H9 (cell line): ENCODE data around the gene KCNJ14. TPM values are rescaled to one million over a fixed set of nuclear protein-coding genes. Genes with fewer than 3 reads are reported as not detected.

Experiments
- DNase-seq: peaks from one replicate; pipeline ENCODE4 v3.0.0-alpha.2; 2017
- H2AFZ ChIP-seq: one replicate; pipeline ENCODE4 v1.6.1; 2013; ENCODE audit warnings: mild to moderate bottlenecking, low read length, control low read depth, moderate library complexity
- H2AK5ac ChIP-seq: 2 replicates; pipeline ENCODE4 v1.6.1; 2013; ENCODE audit warnings: low read length, control low read depth, mixed read lengths; ENCODE audit not compliant: insufficient read length
- H2BK120ac ChIP-seq: one replicate; pipeline ENCODE4 v1.6.1; 2013; ENCODE audit warnings: low read depth, mild to moderate bottlenecking, low read length, control low read depth, inconsistent platforms; ENCODE audit not compliant: poor library complexity, severe bottlenecking
- H2BK12ac ChIP-seq: 2 replicates; pipeline ENCODE4 v1.6.1; 2013; ENCODE audit warnings: low read length, control low read depth, mixed read lengths, low read depth; ENCODE audit not compliant: insufficient read length
- H2BK15ac ChIP-seq: 2 replicates; pipeline ENCODE4 v1.6.1; 2013; ENCODE audit warnings: low read depth, low read length, control low read depth
- H2BK20ac ChIP-seq: one replicate; pipeline ENCODE4 v1.6.1; 2013; ENCODE audit warnings: low read depth, mild to moderate bottlenecking, low read length, control low read depth, inconsistent platforms; ENCODE audit not compliant: poor library complexity, severe bottlenecking
- H2BK5ac ChIP-seq: 2 replicates; pipeline ENCODE4 v1.6.1; 2013; ENCODE audit warnings: low read length, control low read depth, mixed read lengths; ENCODE audit not compliant: insufficient read length
- H3K14ac ChIP-seq: 2 replicates; pipeline ENCODE4 v1.6.1; 2013; ENCODE audit warnings: low read length, control low read depth; ENCODE audit not compliant: insufficient read depth
- H3K18ac ChIP-seq: 2 replicates; pipeline ENCODE4 v1.6.1; 2013; ENCODE audit warnings: low read depth, mild to moderate bottlenecking, mixed read lengths, low read length, control low read depth; ENCODE audit not compliant: insufficient read length
- H3K23ac ChIP-seq: 2 replicates; pipeline ENCODE4 v1.6.1; 2013; ENCODE audit warnings: low read length, control low read depth, mixed read lengths, low read depth; ENCODE audit not compliant: insufficient read length
- H3K23me2 ChIP-seq: 2 replicates; pipeline ENCODE4 v1.6.1; 2013; ENCODE audit warnings: low read depth, mild to moderate bottlenecking, mixed read lengths, low read length, control low read depth; ENCODE audit not compliant: insufficient read length, poor library complexity, severe bottlenecking
- H3K27ac ChIP-seq: 2 replicates; pipeline ENCODE4 v1.5.1; 2013; ENCODE audit warnings: low read length, control low read depth, mixed read lengths, low read depth; ENCODE audit not compliant: insufficient read length
- H3K27me3 ChIP-seq: 2 replicates; pipeline ENCODE4 v1.6.1; 2013; ENCODE audit warnings: low read length, control low read depth, inconsistent platforms; ENCODE audit not compliant: insufficient read depth
- H3K4ac ChIP-seq: 2 replicates; pipeline ENCODE4 v1.6.1; 2013; ENCODE audit warnings: low read depth, mild to moderate bottlenecking, control low read depth, inconsistent platforms, low read length, moderate library complexity
- H3K4me1 ChIP-seq: 2 replicates; pipeline ENCODE4 v1.6.1; 2013; ENCODE audit warnings: low read length, control low read depth, inconsistent platforms; ENCODE audit not compliant: insufficient read depth
- H3K4me2 ChIP-seq: 2 replicates; pipeline ENCODE4 v1.6.1; 2013; ENCODE audit warnings: low read length, control low read depth, mixed read lengths; ENCODE audit not compliant: insufficient read length, insufficient read depth
- H3K56ac ChIP-seq: 2 replicates; pipeline ENCODE4 v1.6.1; 2013; ENCODE audit warnings: low read depth, mild to moderate bottlenecking, mixed read lengths, low read length, control low read depth; ENCODE audit not compliant: insufficient read length
- H3K79me1 ChIP-seq: 2 replicates; pipeline ENCODE4 v1.6.1; 2013; ENCODE audit warnings: low read depth, mild to moderate bottlenecking, moderate library complexity, low read length, control low read depth, inconsistent platforms; ENCODE audit not compliant: insufficient read depth, poor library complexity, severe bottlenecking
- H3K79me2 ChIP-seq: 2 replicates; pipeline ENCODE4 v1.6.1; 2013; ENCODE audit warnings: low read length, control low read depth, inconsistent platforms; ENCODE audit not compliant: insufficient read depth
- H3K9ac ChIP-seq: 2 replicates; pipeline ENCODE4 v1.6.1; 2013; ENCODE audit warnings: low read length, control low read depth, mixed read lengths; ENCODE audit not compliant: insufficient read length; ENCODE audit errors: extremely low read depth
- H3K9me3 ChIP-seq: one replicate; pipeline ENCODE4 v1.6.1; 2013; ENCODE audit warnings: low read depth, low read length, inconsistent platforms; ENCODE audit not compliant: control insufficient read depth
- H3T11ph ChIP-seq: one replicate; pipeline ENCODE4 v1.6.1; 2013; ENCODE audit warnings: mild to moderate bottlenecking, low read length, control low read depth, inconsistent platforms
- H4K20me1 ChIP-seq: one replicate; pipeline ENCODE4 v1.6.1; 2013; ENCODE audit not compliant: control insufficient read depth, insufficient read length, insufficient read depth
- H4K5ac ChIP-seq: 2 replicates; pipeline ENCODE4 v1.6.1; 2013; ENCODE audit warnings: low read depth, mild to moderate bottlenecking, mixed read lengths, low read length, control low read depth; ENCODE audit not compliant: insufficient read length
- H4K8ac ChIP-seq: replicated peaks from 2 replicates; pipeline ENCODE4 v1.6.1; 2013; ENCODE audit warnings: low read length, control low read depth, mixed read lengths, low read depth; ENCODE audit not compliant: insufficient read length
- H4K91ac ChIP-seq: 2 replicates; pipeline ENCODE4 v1.6.1; 2013; ENCODE audit warnings: low read depth, mild to moderate bottlenecking, moderate library complexity, mixed read lengths, low read length, control low read depth; ENCODE audit not compliant: insufficient read length
- H3K27ac Mint-ChIP-seq, 3 experiments: 2 replicates in 2 of 3; 3 replicates in 1 of 3; pipeline ENCODE4 v1.8.0; 2020 to 2021; ENCODE audit warnings: mixed read lengths in 3 of 3, mild to moderate bottlenecking in 1 of 3, moderate library complexity in 1 of 3
- H3K27me3 Mint-ChIP-seq: 2 replicates; pipeline ENCODE4 v1.8.0; 2021; ENCODE audit warnings: low read depth, mild to moderate bottlenecking, moderate library complexity, mixed read lengths
- H3K36me3 Mint-ChIP-seq, 3 experiments: 2 replicates in 2 of 3; 3 replicates in 1 of 3; pipeline ENCODE4 v1.8.0; 2020 to 2021; ENCODE audit warnings: low read depth in 3 of 3, mixed read lengths in 3 of 3; ENCODE audit not compliant: insufficient read depth in 1 of 3
- H3K4me1 Mint-ChIP-seq, 2 experiments: 2 replicates each; pipeline ENCODE4 v1.8.0; 2020; ENCODE audit warnings: mixed read lengths in 2 of 2
- H3K4me3 Mint-ChIP-seq, 2 experiments: 2 replicates in 1 of 2; 3 replicates in 1 of 2; pipeline ENCODE4 v1.8.0; 2020 to 2021; ENCODE audit warnings: mild to moderate bottlenecking in 2 of 2, mixed read lengths in 2 of 2, moderate library complexity in 1 of 2
- H3K9me3 Mint-ChIP-seq, 2 experiments: 2 replicates in 1 of 2; 3 replicates in 1 of 2; pipeline ENCODE4 v1.8.0; 2020; ENCODE audit warnings: mild to moderate bottlenecking in 2 of 2, mixed read lengths in 2 of 2, moderate library complexity in 1 of 2
- CTCF ChIP-seq: fragments of 200-600 bp; sonication (generic); conservative IDR thresholded peaks from 3 replicates; pipeline ENCODE4 v1.8.0; 2021; ENCODE audit warnings: antibody characterized with exemption, mild to moderate bottlenecking
- WGBS: extraction: QIAGEN DNeasy Blood & Tissue Kit; methylation state at CpG from one replicate; pipeline ENCODE4 v1.1.7; 2013; ENCODE audit warnings: missing lambda C conversion rate, low lambda C conversion rate, mixed read lengths; ENCODE audit not compliant: insufficient read length; ENCODE audit errors: extremely low coverage; 5-methylcytosine and 5-hydroxymethylcytosine counted together
- total RNA-seq: library from RNA; stranded (reverse); gene quantifications from 2 replicates; pipeline ENCODE4 v1.2.1, GENCODE V29; 2021

KCNJ14 gene
- total RNA-seq, 1 experiment from 2014 or later, result 1.2 TPM

- Mint-ChIP-seq H3K27ac (peak within 1 kb of the TSS; percentile 98 to 99 (median 98)), H3K9me3 (no peaks in the 10 kb centered on the region; a peak in 2 of 5 replicates), H3K4me1 (peaks cover 6 to 16% of the 10 kb centered on the region in 2 experiments), H3K36me3 (peaks cover 33 to 45% (median 44%) of the 10 kb centered on the region in 3 experiments), H3K27me3 (peaks cover 5% of the 10 kb centered on the region), H3K4me3 (peak within 1 kb of the TSS; percentile 84 to 95)
- Histone ChIP-seq H3K18ac (peak within 1 kb of the TSS; percentile 96), H4K91ac (no peak within 1 kb of the TSS), H2BK120ac (no peak within 1 kb of the TSS), H3K56ac (no peak within 1 kb of the TSS), H4K8ac (no peak within 1 kb of the TSS), H3K9me3 (no peaks in the 10 kb centered on the region), H3K79me1 (peaks cover 2% of the 10 kb centered on the region), H3K23ac (no peak within 1 kb of the TSS), H2BK20ac (no peak within 1 kb of the TSS), H3K23me2 (no peaks in the 10 kb centered on the region), H3K4me2 (peak within 1 kb of the TSS; percentile 52), H3K9ac (peak within 1 kb of the TSS; percentile 85), H3K79me2 (no peaks in the 10 kb centered on the region; the same call in 1 of the 2 replicates), H4K5ac (no peak within 1 kb of the TSS), H3K4ac (peak within 1 kb of the TSS; percentile 57; the same call in 1 of the 2 replicates), H2BK5ac (no peak within 1 kb of the TSS), H2AFZ (no peak within 1 kb of the TSS), H2BK15ac (no peak within 1 kb of the TSS), H2AK5ac (no peak within 1 kb of the TSS), H4K20me1 (no peaks in the 10 kb centered on the region), H3K27me3 (no peaks in the 10 kb centered on the region), H3K4me1 (no peaks in the 10 kb centered on the region), H3T11ph (no peak within 1 kb of the TSS), H3K14ac (peak within 1 kb of the TSS; percentile 98), H3K27ac (no peak within 1 kb of the TSS), H2BK12ac (no peak within 1 kb of the TSS)
- TF ChIP-seq CTCF, result no peak
- no CpG with 5 or more reads among the region's 66 CpGs for WGBS
- peak; percentile 86 for DNase-seq
Measured at GRCh38 chr19:48469289-48469881, 14.0 kb downstream of the KCNJ14 start, which contains the start of gene CYTH2. Gene CYTH2 (plus strand): TSS chr19:48469369. CDS start chr19:48469508, 139 bp downstream.
